GM12891 (cell line): ENCODE measurements around the gene CHMP2A.

Experiments used
- PAX5 ChIP-seq: IDR thresholded peaks from 2 replicates; pipeline ENCODE4 v1.6.1; 2011; ENCODE audit warnings: low read length, moderate library complexity, mild to moderate bottlenecking; ENCODE audit not compliant: insufficient read depth, severe bottlenecking
- POLR2A ChIP-seq: IDR thresholded peaks from 2 replicates; pipeline ENCODE4 v1.6.1; 2011; ENCODE audit warnings: low read depth, low read length, control low read depth
- POLR2AphosphoS5 ChIP-seq: IDR thresholded peaks from 2 replicates; pipeline ENCODE4 v1.6.1; 2011; ENCODE audit warnings: low read depth, low read length, control low read depth
- POU2F2 ChIP-seq: IDR thresholded peaks from 2 replicates; pipeline ENCODE4 v1.6.1; 2011; ENCODE audit warnings: low read depth, mild to moderate bottlenecking, control low read depth, low read length, moderate library complexity
- SPI1 ChIP-seq: IDR thresholded peaks from 2 replicates; pipeline ENCODE4 v1.6.1; 2011; ENCODE audit warnings: low read depth, low read length, control low read depth
- TAF1 ChIP-seq: IDR thresholded peaks from 2 replicates; pipeline ENCODE4 v1.6.1; 2011; ENCODE audit warnings: low read depth, low read length, control low read depth

DNA sequence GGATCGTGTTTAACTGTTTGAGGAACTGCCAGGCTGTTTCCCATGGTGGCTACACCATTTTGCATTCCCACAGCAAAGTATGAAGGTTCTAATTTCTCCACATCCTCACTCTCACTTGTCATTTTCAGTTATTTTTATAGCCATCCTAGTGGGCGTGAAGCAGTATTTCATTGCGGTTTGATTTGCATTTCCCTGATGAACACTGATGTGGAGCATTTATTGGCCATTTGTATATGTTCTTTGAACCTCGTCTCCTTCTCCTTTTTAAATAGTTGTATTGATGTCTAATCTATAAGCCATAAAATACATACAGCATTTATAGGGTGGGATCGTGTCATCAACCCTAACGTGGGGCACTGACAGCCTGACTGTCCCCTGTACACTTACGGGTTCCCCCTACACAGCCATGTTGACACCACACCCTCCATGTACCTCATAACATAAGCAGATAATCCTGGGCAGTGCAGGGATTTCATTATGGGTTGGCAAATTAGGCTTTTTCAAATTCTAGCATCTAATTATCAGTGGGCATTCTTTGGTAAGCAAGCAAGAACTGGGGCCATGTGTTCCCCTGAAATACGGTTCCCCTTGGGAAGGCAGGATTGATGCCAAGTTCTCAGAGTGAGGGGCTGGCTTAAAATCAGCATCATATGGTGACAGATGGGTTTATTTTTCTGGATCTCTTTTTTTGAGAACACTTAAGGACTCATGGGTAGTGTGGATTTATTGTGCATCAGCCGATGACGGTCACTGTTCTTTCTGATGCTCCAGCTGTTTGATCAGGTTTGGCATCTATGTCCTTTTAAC lies 23.7 kb downstream of the CHMP2A start:
- TF ChIP-seq PAX5 (no peak), POLR2AphosphoS5 (no peak), TAF1 (no peak), POLR2A (no peak), POU2F2 (no peak), SPI1 (0 out of 2 replicates have a peak, but pooled peaks have one; percentile 11)
